ENCODE measurements around the gene RALB. TPM values are rescaled to one million over a fixed set of nuclear protein-coding genes. Genes with fewer than 3 reads are reported as not detected.

Gene RALB
- total and polyA plus RNA-seq, 2 of the 8 experiments (the other 6 are each of a cell fraction or from before 2014, with no cell fraction given), result 12.0 to 16.6 TPM

GRCh38 chr2:120338015-120338414, 85.4 kb downstream of the RALB start:
- Histone ChIP-seq H2AK5ac (ENCODE audit: low read depth, low read length) (no peak overlapping the region), H4K5ac (ENCODE audit: insufficient read length, low read depth, low read length) (no peak overlapping the region), H4K20me1 (replicated peaks in 1 of 2; ENCODE audit: control insufficient read depth in 1 of 2, insufficient read depth in 2 of 2, low read length in 2 of 2) (no peaks in the 10 kb centered on the region), H3K23me2 (ENCODE audit: low read depth, low read length) (0 out of 2 replicates have a peak, but pooled peaks cover 2% of the 10 kb centered on the region), H3K4me1 (replicated peaks in 1 of 4; ENCODE audit: control insufficient read depth in 3 of 4, insufficient read depth in 4 of 4, low read length in 3 of 4) (peaks cover 0 to 2% (median 0%) of the 10 kb centered on the region in 4 experiments; a peak in 2 of 7 replicates), H2BK5ac (ENCODE audit: low read depth, low read length) (no peak overlapping the region), H3K9ac (replicated peaks in 1 of 4; ENCODE audit: extremely low read depth in 1 of 4, low read depth in 3 of 4, low read length in 3 of 4) (no peak overlapping the region), H3K4ac (replicated peaks; ENCODE audit: insufficient read length, low read depth, low read length) (no peak overlapping the region), H3K56ac (replicated peaks; ENCODE audit: insufficient read length, low read depth, low read length) (no peak overlapping the region), H4K8ac (ENCODE audit: extremely low read depth, insufficient read depth, low read length) (no peak overlapping the region), H2BK20ac (ENCODE audit: low read length) (no peak overlapping the region), H3K79me2 (ENCODE audit: control insufficient read depth in 1 of 2, insufficient read depth in 2 of 2, low read length in 2 of 2) (no peaks in the 10 kb centered on the region), H3K18ac (ENCODE audit: extremely low read depth, low read length) (no peak overlapping the region), H3K27ac (ENCODE audit: low read depth, low read length) (no peak overlapping the region), H3K79me1 (ENCODE audit: low read depth, low read length) (no peaks in the 10 kb centered on the region), H2BK15ac (ENCODE audit: low read length) (no peak overlapping the region), H3K36me3 (ENCODE audit: control insufficient read depth in 2 of 4, insufficient read depth in 4 of 4, low read length in 3 of 4) (no peaks in the 10 kb centered on the region), H3K9me3 (ENCODE audit: insufficient read depth in 2 of 2, low read depth in 1 of 2, low read length in 1 of 2) (no peaks in the 10 kb centered on the region), H2BK12ac (ENCODE audit: low read depth, low read length) (no peak overlapping the region), H3K14ac (ENCODE audit: insufficient read length) (no peak overlapping the region), H3K23ac (ENCODE audit: insufficient read length) (no peak overlapping the region), H2AFZ (ENCODE audit: low read length) (no peak overlapping the region), H3K4me3 (ENCODE audit: extremely low read depth in 1 of 4, insufficient read depth in 2 of 4, low read depth in 3 of 4, low read length in 4 of 4) (no peak overlapping the region), H3K27me3 (replicated peaks in 1 of 4; ENCODE audit: control insufficient read depth in 3 of 4, extremely low read depth in 1 of 4, insufficient read depth in 3 of 4, low read length in 3 of 4) (peaks cover 6 to 23% (median 16%) of the 10 kb centered on the region in 4 experiments), H4K91ac (replicated peaks; ENCODE audit: insufficient read length, low read length) (no peak overlapping the region), H3K4me2 (ENCODE audit: insufficient read depth in 1 of 2, low read depth in 2 of 2, low read length in 2 of 2) (no peak overlapping the region), H2BK120ac (replicated peaks; ENCODE audit: low read depth, low read length) (no peak overlapping the region)
- no peak for DNase-seq (ENCODE audit: low read depth in 1 of 2, low spot score in 2 of 2)
- 96% methylated on average over 1 of the region's 1 CpG; no CpG with 5 or more reads in 1 of the 2 experiments for WGBS, 2 experiments (ENCODE audit: extremely low coverage in 1 of 2, insufficient coverage in 1 of 2, insufficient read length in 1 of 2, insufficient replicate concordance in 2 of 2, low coverage in 1 of 2, low lambda C conversion rate in 2 of 2, missing lambda C conversion rate in 1 of 2)
- CTCF ChIA-PET (ENCODE audit: partially characterized antibody), result interaction anchor here (1.6 to 2.3 kb wide), 2 partner anchors 22 to 47 kb away, joined by 3 to 6 read pairs; no protein-coding TSS in a partner anchor
- POLR2A ChIA-PET (ENCODE audit: partially characterized antibody), result no interaction called here
- no peak for FAIRE-seq
- TF ChIP-seq RFX5 (IDR thresholded peaks at IDR 0.05; ENCODE audit: borderline replicate concordance, low read depth, low read length) (no peak), BRCA1 (IDR thresholded peaks at IDR 0.05; ENCODE audit: low read depth, low read length) (no peak), ZNF274 (IDR thresholded peaks at IDR 0.05; ENCODE audit: borderline replicate concordance, extremely low read depth, low read length) (no peak), JUND (IDR thresholded peaks at IDR 0.05; ENCODE audit: low read length) (no peak), PHF8 (conservative IDR thresholded peaks at IDR 0.05; ENCODE audit: low read depth, low read length) (no peak), ASH2L (IDR thresholded peaks at IDR 0.05; ENCODE audit: low read length) (no peak), RBBP5 (IDR thresholded peaks at IDR 0.05; ENCODE audit: borderline replicate concordance, low read depth, low read length) (no peak), USF2 (IDR thresholded peaks at IDR 0.05; ENCODE audit: low read length) (no peak), CTBP2 (IDR thresholded peaks at IDR 0.05; ENCODE audit: borderline replicate concordance, insufficient read depth, insufficient read length, low read length) (no peak), ATF2 (IDR thresholded peaks at IDR 0.05; ENCODE audit: low read length) (no peak), HDAC6 (IDR thresholded peaks at IDR 0.05; ENCODE audit: low read depth, low read length) (no peak)
